Suprapubic skin (tissue), 4 donors: ENCODE data around the gene BRWD1. TPM values are rescaled to one million over a fixed set of nuclear protein-coding genes. Genes with fewer than 3 reads are reported as not detected.

ENCODE experiments used
- DNase-seq, 2 donors: peaks; one replicate each; pipeline ENCODE4 v3.0.0-alpha.2; 2019; ENCODE audit warnings: low spot score in 2 of 2
- H3K27ac ChIP-seq: fragments of 200-600 bp; sonication (generic); one replicate; pipeline ENCODE4 v1.5.1; 2019
- H3K27me3 ChIP-seq: fragments of 200-600 bp; sonication (generic); one replicate; pipeline ENCODE4 v1.5.1; 2019
- H3K36me3 ChIP-seq: fragments of 200-600 bp; sonication (generic); one replicate; pipeline ENCODE4 v1.5.1; 2019
- H3K4me1 ChIP-seq: fragments of 200-600 bp; sonication (generic); one replicate; pipeline ENCODE4 v1.5.1; 2019
- H3K4me3 ChIP-seq: fragments of 200-600 bp; sonication (generic); one replicate; pipeline ENCODE4 v1.5.1; 2019; ENCODE audit warnings: mild to moderate bottlenecking
- H3K9me3 ChIP-seq: fragments of 200-600 bp; sonication (generic); one replicate; pipeline ENCODE4 v1.5.1; 2019
- EP300 ChIP-seq: sonication (generic); formaldehyde crosslinking; IDR thresholded peaks from one replicate; pipeline ENCODE4 v1.6.1; 2017; ENCODE audit warnings: antibody characterized with exemption
- POLR2A ChIP-seq, 2 donors: fragments of 450-650 bp; IDR thresholded peaks; one replicate each; pipeline ENCODE4 v1.6.1; 2017; ENCODE audit warnings: antibody characterized with exemption in 2 of 2, mild to moderate bottlenecking in 2 of 2, moderate library complexity in 2 of 2
- POLR2AphosphoS5 ChIP-seq, 3 donors: sonication (generic); formaldehyde crosslinking; IDR thresholded peaks; one replicate each; pipeline ENCODE4 v1.6.1; 2017; ENCODE audit warnings: antibody characterized with exemption in 3 of 3
- WGBS: methylation state at CpG from one replicate; pipeline ENCODE4 v1.1.5; 2018; 5-methylcytosine and 5-hydroxymethylcytosine counted together
- total RNA-seq, 4 donors: library from RNA; depleted of rRNA; stranded (reverse); fragments of >200 nt; gene quantifications; one replicate each; pipeline ENCODE4 v1.1.0, GENCODE V29; 2016
- TF ChIP-seq, protein P1 (sequence below), 2 donors: fragments of 200-600 bp in 1 of 2; fragments of 450-650 bp in 1 of 2; sonication (generic) in 1 of 2; IDR thresholded peaks; one replicate each; pipeline ENCODE4 v1.5.1; 2016 to 2019; ENCODE audit warnings: antibody characterized with exemption in 2 of 2, mild to moderate bottlenecking in 1 of 2, moderate library complexity in 1 of 2

The BRWD1 gene
- total RNA-seq, 4 donors from 2014 or later: 45.7 to 143 (median 63.1) TPM

DNA sequence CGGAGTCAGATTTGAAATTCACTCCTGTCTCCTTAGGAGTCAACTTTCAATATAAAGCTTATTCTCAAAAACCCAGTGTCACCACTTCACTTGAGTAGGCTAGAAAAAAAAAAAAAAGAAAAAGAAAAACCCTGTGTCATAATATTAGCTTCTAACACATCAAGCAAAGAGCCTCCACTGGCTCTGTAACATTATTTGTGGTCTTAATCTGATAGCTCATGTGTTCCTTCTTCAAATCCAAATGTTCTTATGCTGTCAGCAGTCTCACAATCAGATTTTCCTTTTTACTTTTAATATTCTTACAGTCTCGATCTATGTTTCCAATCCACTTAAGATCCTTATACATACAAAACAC, 104.1 kb downstream of the BRWD1 start:
- no peak for TF ChIP-seq POLR2A (IDR thresholded peaks at IDR 0.05)
- no peak for DNase-seq
- Histone ChIP-seq H3K4me1 (no peaks in the 10 kb centered on the region), H3K9me3 (no peaks in the 10 kb centered on the region), H3K27ac (no peak overlapping the region), H3K27me3 (no peaks in the 10 kb centered on the region), H3K36me3 (peaks cover 60% of the 10 kb centered on the region), H3K4me3 (no peak overlapping the region)
- 82% methylated on average over 2 of the region's 2 CpGs for WGBS

GRCh38 chr21:39208624-39209333, 104.7 kb downstream of the BRWD1 start:
- no peak for DNase-seq
- WGBS: 93% methylated on average over 6 of the region's 6 CpGs

GRCh38 chr21:39204134-39204533, 109.3 kb downstream of the BRWD1 start:
- Histone ChIP-seq H3K27me3 (no peaks in the 10 kb centered on the region), H3K9me3 (no peaks in the 10 kb centered on the region), H3K27ac (no peak overlapping the region), H3K36me3 (peaks cover 77% of the 10 kb centered on the region), H3K4me1 (no peaks in the 10 kb centered on the region), H3K4me3 (no peak overlapping the region)
- no peak for DNase-seq
- WGBS: 95% methylated on average over 1 of the region's 1 CpG
- TF ChIP-seq, protein P1, sequence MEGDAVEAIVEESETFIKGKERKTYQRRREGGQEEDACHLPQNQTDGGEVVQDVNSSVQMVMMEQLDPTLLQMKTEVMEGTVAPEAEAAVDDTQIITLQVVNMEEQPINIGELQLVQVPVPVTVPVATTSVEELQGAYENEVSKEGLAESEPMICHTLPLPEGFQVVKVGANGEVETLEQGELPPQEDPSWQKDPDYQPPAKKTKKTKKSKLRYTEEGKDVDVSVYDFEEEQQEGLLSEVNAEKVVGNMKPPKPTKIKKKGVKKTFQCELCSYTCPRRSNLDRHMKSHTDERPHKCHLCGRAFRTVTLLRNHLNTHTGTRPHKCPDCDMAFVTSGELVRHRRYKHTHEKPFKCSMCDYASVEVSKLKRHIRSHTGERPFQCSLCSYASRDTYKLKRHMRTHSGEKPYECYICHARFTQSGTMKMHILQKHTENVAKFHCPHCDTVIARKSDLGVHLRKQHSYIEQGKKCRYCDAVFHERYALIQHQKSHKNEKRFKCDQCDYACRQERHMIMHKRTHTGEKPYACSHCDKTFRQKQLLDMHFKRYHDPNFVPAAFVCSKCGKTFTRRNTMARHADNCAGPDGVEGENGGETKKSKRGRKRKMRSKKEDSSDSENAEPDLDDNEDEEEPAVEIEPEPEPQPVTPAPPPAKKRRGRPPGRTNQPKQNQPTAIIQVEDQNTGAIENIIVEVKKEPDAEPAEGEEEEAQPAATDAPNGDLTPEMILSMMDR (IDR thresholded peaks at IDR 0.05): peak in 1 of 2 donors; percentile 10
- TF ChIP-seq EP300: no peak
- no peak for TF ChIP-seq POLR2A (IDR thresholded peaks at IDR 0.05)
- TF ChIP-seq POLR2AphosphoS5 (IDR thresholded peaks at IDR 0.05): no peak

More at GRCh38 chr21:39208624-39209333, 104.7 kb downstream of the BRWD1 start:
- H3K4me1 ChIP-seq: no peaks in the 10 kb centered on the region
- H3K27ac ChIP-seq: no peak overlapping the region
- TF ChIP-seq, protein P1 (IDR thresholded peaks at IDR 0.05): no peak
- TF ChIP-seq POLR2A (IDR thresholded peaks at IDR 0.05) (no peak), POLR2AphosphoS5 (IDR thresholded peaks at IDR 0.05) (no peak), EP300 (no peak)
- H3K4me3 ChIP-seq: no peak overlapping the region
- no peaks in the 10 kb centered on the region for H3K27me3 ChIP-seq
- H3K9me3 ChIP-seq: no peaks in the 10 kb centered on the region
- peaks cover 58% of the 10 kb centered on the region for H3K36me3 ChIP-seq

DNA sequence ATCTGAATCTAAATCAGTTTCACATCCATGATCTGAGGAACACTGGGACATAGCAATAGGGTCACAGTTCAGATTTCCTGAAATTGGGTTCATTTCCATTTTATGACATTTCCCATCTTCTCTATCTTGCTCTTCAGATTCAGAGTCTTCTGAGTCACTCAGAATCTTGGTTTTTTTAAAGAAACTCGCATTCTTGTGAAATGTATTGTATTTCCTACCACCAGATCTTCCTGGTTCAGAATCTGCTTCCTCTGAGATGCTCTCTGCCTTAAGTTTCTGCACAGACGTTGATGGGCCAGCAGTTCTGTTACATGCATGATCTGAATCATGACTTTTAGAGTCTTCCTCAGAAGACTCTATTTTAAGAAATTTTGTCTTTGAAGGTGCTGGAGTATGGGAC, 114.6 kb downstream of the BRWD1 start:
- DNase-seq: no peak
- H3K4me3 ChIP-seq: no peak overlapping the region
- H3K4me1 ChIP-seq: no peaks in the 10 kb centered on the region
- H3K27me3 ChIP-seq: no peaks in the 10 kb centered on the region
- no peak overlapping the region for H3K27ac ChIP-seq
- H3K36me3 ChIP-seq: peaks cover 87% of the 10 kb centered on the region
- 80% methylated on average over 2 of the region's 2 CpGs for WGBS
- H3K9me3 ChIP-seq: no peaks in the 10 kb centered on the region
- TF ChIP-seq POLR2AphosphoS5 (IDR thresholded peaks at IDR 0.05): no peak
- TF ChIP-seq EP300: no peak
- TF ChIP-seq POLR2A (IDR thresholded peaks at IDR 0.05): no peak
- TF ChIP-seq, protein P1 (IDR thresholded peaks at IDR 0.05): no peak

DNA sequence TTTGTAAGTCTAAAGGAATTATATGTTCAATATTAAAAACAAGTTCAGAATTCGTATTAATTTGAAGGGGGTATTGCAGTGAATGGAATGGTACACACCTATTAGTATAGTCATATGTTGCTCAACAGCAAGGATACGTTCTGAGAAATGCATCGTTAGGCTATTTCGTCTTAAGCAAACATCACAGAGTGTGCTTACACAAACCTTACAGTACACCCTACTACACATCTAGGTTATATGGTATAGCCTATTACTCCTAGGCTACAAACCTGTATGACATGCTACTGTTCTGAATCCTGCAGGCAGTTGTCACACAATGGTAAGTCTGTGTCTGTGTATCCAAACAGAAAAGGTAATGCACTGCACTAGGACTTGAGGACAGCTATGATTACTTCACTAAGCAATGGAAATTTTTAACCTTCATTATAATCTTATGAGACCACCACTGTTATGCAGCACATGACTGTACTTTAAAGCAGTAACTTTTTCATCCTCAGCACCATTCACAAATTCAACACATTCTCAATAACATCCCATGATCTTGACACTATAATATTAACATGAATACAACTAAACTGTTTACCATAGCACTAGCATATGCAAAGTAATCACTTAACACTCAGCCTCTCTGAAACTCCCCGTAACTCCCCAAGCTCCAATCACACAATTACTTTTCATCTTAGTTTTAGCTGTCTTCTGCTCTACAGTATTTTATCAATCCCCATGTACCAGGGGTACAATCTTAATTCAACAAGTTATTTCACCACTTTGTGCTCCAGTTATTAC, 115.8 kb downstream of the BRWD1 start:
- H3K27ac ChIP-seq: no peak overlapping the region
- peaks cover 84% of the 10 kb centered on the region for H3K36me3 ChIP-seq
- no peaks in the 10 kb centered on the region for H3K4me1 ChIP-seq
- WGBS: 87% methylated on average over 5 of the region's 5 CpGs
- TF ChIP-seq EP300 (no peak), POLR2AphosphoS5 (IDR thresholded peaks at IDR 0.05) (no peak), POLR2A (IDR thresholded peaks at IDR 0.05) (no peak)
- TF ChIP-seq, protein P1 (IDR thresholded peaks at IDR 0.05): no peak
- no peaks in the 10 kb centered on the region for H3K27me3 ChIP-seq
- no peak for DNase-seq
- no peaks in the 10 kb centered on the region for H3K9me3 ChIP-seq
- H3K4me3 ChIP-seq: no peak overlapping the region
